VCaP (cell line): ENCODE measurements around the gene GLCCI1.
"Not testable (repeated sequence)": the region's sequence is repeated elsewhere in the genome, so short reads cannot be mapped to it uniquely, and the experiment has no call there.

Experiments used
- H3K27ac ChIP-seq: fragments of 450-650 bp; 2 replicates; pipeline ENCODE4 v1.5.1; 2017
- CTCF ChIP-seq: fragments of 450-650 bp; conservative IDR thresholded peaks from 2 replicates; pipeline ENCODE4 v1.5.1; 2017; ENCODE audit warnings: mild to moderate bottlenecking, moderate library complexity

Gene GLCCI1

GRCh38 chr7:8094164-8095140 is 125.9 kb downstream of the GLCCI1 start:
- TF ChIP-seq CTCF: no peak

DNA sequence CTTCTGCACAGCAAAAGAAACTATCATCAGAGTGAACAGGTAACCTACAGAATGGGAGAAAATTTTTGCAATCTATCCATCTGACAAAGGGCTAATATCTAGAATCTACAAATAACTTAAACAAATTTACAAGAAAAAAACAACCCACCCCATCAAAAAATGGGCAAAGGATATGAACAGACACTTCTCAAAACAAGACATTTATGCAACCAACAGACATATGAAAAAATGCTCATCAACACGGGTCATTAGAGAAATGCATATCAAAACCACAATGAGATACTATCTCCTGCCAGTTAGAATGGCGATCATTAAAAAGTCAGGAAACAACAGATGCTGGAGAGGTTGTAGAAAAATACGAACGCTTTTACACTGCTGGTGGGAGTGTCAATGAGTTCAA is 132.7 kb downstream of the GLCCI1 start:
- H3K27ac ChIP-seq: not testable (repeated sequence)

More at GRCh38 chr7:8094164-8095140, 125.9 kb downstream of the GLCCI1 start:
- H3K27ac ChIP-seq: no peak overlapping the region

GRCh38 chr7:8103282-8103681 is 134.7 kb downstream of the GLCCI1 start:
- TF ChIP-seq CTCF: no peak
- no peak overlapping the region for H3K27ac ChIP-seq

DNA sequence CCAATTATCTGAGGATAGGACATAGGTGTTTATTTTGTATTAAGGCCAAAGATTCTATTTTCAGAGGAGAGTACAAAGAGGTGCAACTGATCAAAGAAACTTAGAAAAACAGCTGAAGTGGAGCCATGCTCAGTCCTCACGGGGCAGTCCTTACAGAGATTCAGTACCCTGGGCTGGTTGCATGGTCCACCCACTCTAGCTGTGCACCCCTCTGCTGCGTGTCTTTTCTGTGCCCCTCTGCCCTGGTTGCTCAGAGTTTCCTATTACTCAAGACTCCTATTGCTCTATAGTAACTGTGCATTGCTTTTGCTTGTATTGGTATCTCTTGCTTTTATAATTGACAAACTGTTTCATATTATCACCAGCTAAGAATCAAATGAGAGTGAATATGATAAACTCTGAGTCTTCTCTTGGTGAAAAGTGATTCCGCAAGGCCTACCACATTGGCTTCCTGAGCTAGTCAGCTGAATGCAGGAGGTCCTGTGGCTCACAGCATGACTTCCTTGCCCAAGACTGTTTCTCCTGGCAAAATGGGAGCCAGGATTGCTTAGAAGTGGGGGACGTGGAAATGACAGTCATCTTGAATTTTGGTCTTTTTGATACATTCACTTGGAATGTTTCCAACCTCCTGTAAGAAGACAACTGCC is 137.0 kb downstream of the GLCCI1 start:
- no peak for TF ChIP-seq CTCF
- no peak overlapping the region for H3K27ac ChIP-seq

DNA sequence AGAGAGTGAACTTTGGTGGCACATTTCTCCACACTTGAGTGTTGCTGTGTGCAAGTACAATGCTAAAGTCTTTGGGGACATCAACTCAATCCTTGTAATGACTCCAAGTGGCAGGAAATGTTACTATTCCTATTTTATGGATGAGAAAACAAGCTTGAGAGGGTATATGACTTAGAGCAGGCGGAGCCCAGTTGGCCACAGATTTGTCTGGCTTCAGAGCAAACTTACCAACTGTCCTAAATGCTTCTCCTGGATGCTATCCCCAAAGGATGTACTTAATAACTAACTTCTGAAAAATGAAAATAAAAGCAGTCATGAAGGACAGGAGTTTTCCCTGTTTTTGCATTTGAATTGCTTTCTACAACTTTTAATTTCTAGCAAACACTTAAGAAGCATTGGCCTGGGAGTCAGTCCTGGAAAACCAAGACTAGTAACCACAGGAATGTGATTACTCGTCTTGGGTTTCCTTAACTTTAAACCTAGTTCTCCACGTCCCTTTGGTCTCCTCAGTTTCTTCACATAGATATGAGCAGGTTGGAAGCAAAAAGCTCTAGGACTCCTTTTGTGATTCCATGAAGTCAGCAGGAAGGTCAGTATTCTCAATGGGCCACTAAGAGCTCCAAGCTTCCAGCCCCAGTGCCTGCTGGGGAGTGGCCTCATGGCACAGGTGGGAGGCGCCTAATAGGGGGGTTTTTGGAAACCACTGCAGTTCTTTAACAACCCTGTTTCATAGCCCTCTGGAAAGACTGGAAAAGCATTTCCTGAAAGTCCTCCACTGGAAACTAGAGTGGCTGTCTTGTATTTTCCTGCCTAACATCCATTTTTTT is 140.8 kb downstream of the GLCCI1 start:
- no peak overlapping the region for H3K27ac ChIP-seq
- TF ChIP-seq CTCF: no peak

- no peak for TF ChIP-seq CTCF
- no peak overlapping the region for H3K27ac ChIP-seq
These were observed 142.8 kb downstream of the GLCCI1 start for GRCh38 chr7:8111282-8111960.

GRCh38 chr7:8112685-8113084 is 144.1 kb downstream of the GLCCI1 start:
- H3K27ac ChIP-seq: no peak overlapping the region
- TF ChIP-seq CTCF: no peak
